K562 (cell line): ENCODE data around the gene ZFYVE1. TPM values are rescaled to one million over a fixed set of nuclear protein-coding genes. Genes with fewer than 3 reads are reported as not detected.
A peak's percentile ranks its signal among the peaks of the same experiment; 100 is the strongest.

Source experiments
- ATAC-seq: fragments of 200-7000 bp; cut with Tn5 transposase; 3 replicates; pipeline ENCODE4 v1.9.1; 2020; ENCODE audit warnings: moderate library complexity
- BruUV-seq: library from RNA; stranded (reverse); fragments of 400-500 nt; replicated peaks from 2 replicates; lab custom pipeline; 2021; lab: Mats Ljungman, UMichigan
- CTCF ChIA-PET: fragments of 300-600 bp; formaldehyde crosslinking; extraction: SDS; loops from one replicate; lab custom pipeline; 2021; ENCODE audit warnings: low intra/inter-chr PET ratio; lab: Yijun Ruan, JAX
- POLR2A ChIA-PET: fragments of 300-600, 350-650 bp; sonication (Branson Sonifier 250); formaldehyde crosslinking; extraction: SDS; loops from one replicate; lab custom pipeline; 2021; ENCODE audit warnings: antibody characterized with exemption, inconsistent platforms; lab: Yijun Ruan, JAX
- DNase-seq, 4 experiments: peaks; one replicate each; pipeline versions ENCODE4 v3.0.0 to v3.0.0-alpha.2; 2011 to 2018; ENCODE audit warnings: low spot score in 3 of 4, mixed read lengths in 3 of 4; ENCODE audit errors: extremely low read depth in 1 of 4
- FAIRE-seq: peaks from 2 replicates; lab custom pipeline; 2011; peaks lifted over from hg19 to GRCh38; lab: Jason Lieb, UNC
- H2AFZ ChIP-seq: 2 replicates; pipeline ENCODE4 v1.6.0; 2011; ENCODE audit warnings: low read depth, low read length, control low read depth, inconsistent platforms
- H3K27ac ChIP-seq: fragments of 200-600 bp; 3 replicates; pipeline ENCODE4 v1.8.0; 2011; ENCODE audit warnings: low read depth, mild to moderate bottlenecking, control low read depth, inconsistent platforms, low read length, moderate library complexity, mixed read lengths; ENCODE audit errors: extremely low read depth
- H3K27me3 ChIP-seq, 2 experiments: fragments of 300-600 bp in 1 of 2; 2 replicates in 1 of 2; 3 replicates in 1 of 2; pipeline versions ENCODE4 v1.6.0 to v1.8.0; 2011; ENCODE audit warnings: inconsistent platforms in 2 of 2, low read length in 2 of 2, mild to moderate bottlenecking in 1 of 2, mixed read lengths in 1 of 2, moderate library complexity in 1 of 2; ENCODE audit not compliant: control insufficient read depth in 2 of 2, insufficient read depth in 2 of 2
- H3K36me3 ChIP-seq: fragments of 300-600 bp; 3 replicates; pipeline ENCODE4 v1.8.0; 2011; ENCODE audit warnings: mild to moderate bottlenecking, low read length, inconsistent platforms; ENCODE audit not compliant: control insufficient read depth, insufficient read depth
- H3K4me1 ChIP-seq, 2 experiments: fragments of 200-600 bp in 1 of 2; replicated peaks in 1 of 2; 2 replicates in 1 of 2; 3 replicates in 1 of 2; pipeline versions ENCODE4 v1.5.1 to v1.8.0; 2011; ENCODE audit warnings: inconsistent platforms in 2 of 2, low read length in 2 of 2, mild to moderate bottlenecking in 1 of 2, mixed read lengths in 1 of 2, moderate library complexity in 1 of 2; ENCODE audit not compliant: control insufficient read depth in 2 of 2, insufficient read depth in 2 of 2
- H3K4me2 ChIP-seq: 2 replicates; pipeline ENCODE4 v1.6.1; 2011; ENCODE audit warnings: low read length, control low read depth, inconsistent platforms, mixed read lengths; ENCODE audit not compliant: insufficient read depth
- H3K4me3 ChIP-seq: fragments of 200-600 bp; sonication (generic), shearing (Covaris generic); 2 replicates; pipeline ENCODE4 v1.5.1; 2016; ENCODE audit warnings: control low read depth, inconsistent platforms
- H3K79me2 ChIP-seq: fragments of 200-600 bp; 3 replicates; pipeline ENCODE4 v1.8.0; 2011; ENCODE audit warnings: low read length, inconsistent platforms; ENCODE audit not compliant: control insufficient read depth, insufficient read depth
- H3K9ac ChIP-seq, 2 experiments: 2 replicates each; pipeline versions ENCODE4 v1.6.0 to v1.6.1; 2011; ENCODE audit warnings: low read depth in 2 of 2, low read length in 2 of 2, control low read depth in 1 of 2, inconsistent platforms in 1 of 2, mild to moderate bottlenecking in 1 of 2, mixed read lengths in 1 of 2; ENCODE audit not compliant: insufficient read depth in 1 of 2
- H3K9me1 ChIP-seq: one replicate; pipeline ENCODE4 v1.6.0; 2011; ENCODE audit warnings: inconsistent platforms, mild to moderate bottlenecking, low read length, moderate library complexity; ENCODE audit not compliant: control insufficient read depth, insufficient read depth
- H3K9me3 ChIP-seq: replicated peaks from 2 replicates; pipeline ENCODE4 v1.5.1; 2011; ENCODE audit warnings: low read depth, low read length, inconsistent platforms; ENCODE audit not compliant: control insufficient read depth, insufficient read depth
- H4K20me1 ChIP-seq: replicated peaks from 2 replicates; pipeline ENCODE4 v1.6.1; 2011; ENCODE audit warnings: low read length, inconsistent platforms, mixed read lengths; ENCODE audit not compliant: control insufficient read depth, insufficient read depth
- POLR2H ChIP-seq: IDR thresholded peaks from 2 replicates; pipeline ENCODE4 v1.6.1; 2016; ENCODE audit warnings: missing genetic modification characterization, low read depth, mild to moderate bottlenecking, control low read depth, missing compliant biosample characterization, moderate library complexity
- RFX1 ChIP-seq: fragments of 450-650 bp; IDR thresholded peaks from 2 replicates; pipeline ENCODE4 v1.6.1; 2016; ENCODE audit warnings: mild to moderate bottlenecking, moderate library complexity
- SAFB2 ChIP-seq: fragments of 200-400 bp; formaldehyde crosslinking; IDR thresholded peaks from 2 replicates; pipeline ENCODE4 v1.6.1; 2018; ENCODE audit warnings: borderline replicate concordance, low read length, low read depth, moderate library complexity; ENCODE audit not compliant: severe bottlenecking
- SRSF9 ChIP-seq: fragments of 200-400 bp; formaldehyde crosslinking; IDR thresholded peaks from 2 replicates; pipeline ENCODE4 v1.6.1; 2017; ENCODE audit warnings: low read depth, low read length, borderline replicate concordance
- TAF15 ChIP-seq: fragments of 200-400 bp; formaldehyde crosslinking; IDR thresholded peaks from 2 replicates; pipeline ENCODE4 v1.6.1; 2017; ENCODE audit warnings: mild to moderate bottlenecking, low read depth, low read length, moderate library complexity
- TAL1 ChIP-seq: fragments of 450-650 bp; IDR thresholded peaks from 2 replicates; pipeline ENCODE4 v1.6.1; 2016; ENCODE audit warnings: mild to moderate bottlenecking
- THAP7 ChIP-seq: fragments of 250-450 bp; sonication (Bioruptor Pico); IDR thresholded peaks from 2 replicates; pipeline ENCODE4 v1.5.0; 2021
- ZNF224 ChIP-seq: sonication (generic); formaldehyde crosslinking; IDR thresholded peaks from 2 replicates; pipeline ENCODE4 v1.8.0; 2022; ENCODE audit warnings: mild to moderate bottlenecking, missing genetic modification reagents
- ZNF384 ChIP-seq: IDR thresholded peaks from 2 replicates; pipeline ENCODE4 v1.6.1; 2012; ENCODE audit warnings: low read depth, low read length, improper control_type of control experiment
- ZNF444 ChIP-seq: fragments of 250-450 bp; sonication (Bioruptor Pico); IDR thresholded peaks from 2 replicates; pipeline ENCODE4 v1.4.0; 2020; ENCODE audit warnings: mild to moderate bottlenecking, moderate library complexity
- ZZZ3 ChIP-seq: fragments of 450-650 bp; IDR thresholded peaks from 2 replicates; pipeline ENCODE4 v1.6.1; 2016; ENCODE audit warnings: antibody characterized with exemption, mild to moderate bottlenecking, moderate library complexity
- WGBS: fragments of 100-300 bp; shearing (Covaris generic); methylation state at CpG from one replicate; pipeline ENCODE4 v1.1.6; 2016; ENCODE audit warnings: low coverage, mixed read lengths; ENCODE audit not compliant: insufficient coverage; ENCODE audit errors: missing lambda C conversion rate; 5-methylcytosine and 5-hydroxymethylcytosine counted together
- in situ Hi-C: fragments of 300-500 bp; cut with MboI; formaldehyde crosslinking; loops from 4 replicates; pipeline ENCODE4 v1.15.0; 2018; ENCODE audit warnings: inconsistent platforms, mixed read lengths
- intact Hi-C: fragments of 100-400 bp; cut with micrococcal nuclease; formaldehyde crosslinking; loops from 2 replicates; pipeline ENCODE4 v1.14.2; 2022
- polyA plus RNA-seq, 8 experiments: library from polyadenylated mRNA; depleted of rRNA in 4 of 8; stranded (reverse) in 5 of 8; unstranded in 3 of 8; fragments of >200 nt; fragmentation: Nextera tagmentation in 2 of 8; fragmentation: Illumina TruSeq in 1 of 8; extraction: Ambion mirVana in 2 of 8; extraction: Trizol in 1 of 8; gene quantifications; 2 replicates each; pipeline versions ENCODE4 v1.2.1 to v1.2.3, GENCODE V29; 2011 to 2014; ENCODE audit warnings: inconsistent platforms in 1 of 8, missing spikeins in 1 of 8
- total RNA-seq, 7 experiments: library from RNA; depleted of rRNA in 6 of 7; stranded (reverse); fragments of >200 nt in 6 of 7; fragmentation: Illumina TruSeq in 2 of 7; extraction: Trizol in 2 of 7; gene quantifications; 2 replicates each; pipeline versions ENCODE4 v1.2.1 to v1.2.3, GENCODE V29; 2011 to 2021; ENCODE audit warnings: low replicate concordance in 1 of 7

ZFYVE1 gene
- total and polyA plus RNA-seq, 9 of the 15 experiments (the other 6 are each of a cell fraction or from before 2014, with no cell fraction given), result 0.62 to 5.5 (median 3.4) TPM

GRCh38 chr14:72990171-72990570 lies 36.7 kb downstream of the ZFYVE1 start:
- WGBS, result 95% methylated on average over 6 of the region's 8 CpGs
- H3K4me1 ChIP-seq, result no peaks in the 10 kb centered on the region
- H3K4me3 ChIP-seq, result no peak overlapping the region
- H3K4me2 ChIP-seq, result no peak overlapping the region
- TF ChIP-seq POLR2H (no peak), ZZZ3 (no peak), THAP7 (CRISPR knock-in tag) (no peak)
- TF ChIP-seq, all 486 proteins: peak for 0
- H3K27me3 ChIP-seq, result no peaks in the 10 kb centered on the region
- intact Hi-C loops, result no loop called here
- H3K9ac ChIP-seq, result no peak overlapping the region
- no peaks in the 10 kb centered on the region for H3K9me3 ChIP-seq
- no peak overlapping the region for H3K27ac ChIP-seq
- no peaks in the 10 kb centered on the region for H3K79me2 ChIP-seq
- no peak for ATAC-seq
- FAIRE-seq, result no peak
- BruUV-seq, result no TSS peak
- ChIA-PET POLR2A (interaction anchor here (1.2 kb wide), 1 partner anchor 12 kb away, joined by 3 read pairs; no protein-coding TSS in a partner anchor), CTCF (no interaction called here)
- H2AFZ ChIP-seq, result no peak overlapping the region
- DNase-seq, result no peak
- H3K36me3 ChIP-seq, result peaks cover 4% of the 10 kb centered on the region; the same call in 1 of the 3 replicates
- in situ Hi-C loops, result no loop called here
- H3K9me1 ChIP-seq, result no peaks in the 10 kb centered on the region
- H4K20me1 ChIP-seq, result no peaks in the 10 kb centered on the region

GRCh38 chr14:72986857-72987256 lies 40.0 kb downstream of the ZFYVE1 start:
- whole genome bisulfite sequencing, result 48% methylated on average over 2 of the region's 2 CpGs
- no peaks in the 10 kb centered on the region for H3K9me1 ChIP-seq
- no peak for FAIRE-seq
- no peak for TF ChIP-seq TAF15
- no peak for TF ChIP-seq ZNF384
- TF ChIP-seq ZNF224 (CRISPR knock-in tag), result no peak
- TF ChIP-seq ZNF444 (CRISPR knock-in tag), result no peak
- no peak for TF ChIP-seq TAL1
- no peak for TF ChIP-seq SAFB2
- TF ChIP-seq SRSF9, result no peak
- peak; percentile 67 for TF ChIP-seq RFX1
- TF ChIP-seq, all 486 proteins: peak for 1
- Histone ChIP-seq H3K4me1 (no peaks in the 10 kb centered on the region), H3K79me2 (no peaks in the 10 kb centered on the region), H3K9ac (no peak overlapping the region), H3K27ac (no peak overlapping the region), H3K4me2 (no peak overlapping the region), H2AFZ (no peak overlapping the region), H3K36me3 (no peaks in the 10 kb centered on the region), H4K20me1 (no peaks in the 10 kb centered on the region), H3K4me3 (no peak overlapping the region), H3K27me3 (no peaks in the 10 kb centered on the region), H3K9me3 (no peaks in the 10 kb centered on the region)
- DNase-seq (no peak), ATAC-seq (no peak)
- ChIA-PET POLR2A (interaction anchor here (0.7 kb wide), 1 partner anchor 20 kb away, joined by 3 read pairs; no protein-coding TSS in a partner anchor), CTCF (no interaction called here)
- BruUV-seq, result no TSS peak
- in situ Hi-C loops, result no loop called here
- intact Hi-C loops, result no loop called here
